ENCODE data around the gene OR8J3.

- TF ChIP-seq POLR2A (IDR thresholded peaks at IDR 0.05), result no peak
- TF ChIP-seq, protein P1, sequence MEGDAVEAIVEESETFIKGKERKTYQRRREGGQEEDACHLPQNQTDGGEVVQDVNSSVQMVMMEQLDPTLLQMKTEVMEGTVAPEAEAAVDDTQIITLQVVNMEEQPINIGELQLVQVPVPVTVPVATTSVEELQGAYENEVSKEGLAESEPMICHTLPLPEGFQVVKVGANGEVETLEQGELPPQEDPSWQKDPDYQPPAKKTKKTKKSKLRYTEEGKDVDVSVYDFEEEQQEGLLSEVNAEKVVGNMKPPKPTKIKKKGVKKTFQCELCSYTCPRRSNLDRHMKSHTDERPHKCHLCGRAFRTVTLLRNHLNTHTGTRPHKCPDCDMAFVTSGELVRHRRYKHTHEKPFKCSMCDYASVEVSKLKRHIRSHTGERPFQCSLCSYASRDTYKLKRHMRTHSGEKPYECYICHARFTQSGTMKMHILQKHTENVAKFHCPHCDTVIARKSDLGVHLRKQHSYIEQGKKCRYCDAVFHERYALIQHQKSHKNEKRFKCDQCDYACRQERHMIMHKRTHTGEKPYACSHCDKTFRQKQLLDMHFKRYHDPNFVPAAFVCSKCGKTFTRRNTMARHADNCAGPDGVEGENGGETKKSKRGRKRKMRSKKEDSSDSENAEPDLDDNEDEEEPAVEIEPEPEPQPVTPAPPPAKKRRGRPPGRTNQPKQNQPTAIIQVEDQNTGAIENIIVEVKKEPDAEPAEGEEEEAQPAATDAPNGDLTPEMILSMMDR (IDR thresholded peaks at IDR 0.05), result no peak
- TF ChIP-seq POLR2AphosphoS5 (IDR thresholded peaks at IDR 0.05), result no peak
These were observed 48.6 kb upstream of the OR8J3 start for GRCh38 chr11:56188602-56189001.
